ENCODE measurements around the gene HSDL2. TPM values are rescaled to one million over a fixed set of nuclear protein-coding genes. Genes with fewer than 3 reads are reported as not detected.

The HSDL2 gene
- total and polyA plus RNA-seq, 2 of the 4 experiments (the other 2 are of a cell fraction) = 17.7 to 65.8 TPM

DNA sequence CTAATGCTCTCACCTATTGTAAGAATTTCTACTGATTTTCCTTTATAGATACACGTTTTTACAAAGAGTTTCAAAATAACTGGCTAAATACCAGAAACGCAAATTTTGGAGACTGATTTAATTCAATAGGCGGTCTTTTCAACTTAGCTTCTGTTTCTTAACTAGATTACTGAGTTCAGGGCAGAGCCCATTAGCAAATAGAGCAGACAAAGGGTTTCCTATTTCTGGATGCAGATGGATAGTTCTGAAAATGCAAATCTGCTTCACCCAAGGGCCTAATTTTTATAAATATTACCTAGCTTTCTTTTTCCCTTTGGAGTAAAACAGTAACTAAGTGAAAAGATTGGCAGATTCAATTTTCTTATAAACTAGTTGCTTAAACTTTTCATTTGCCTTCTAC is 93.1 kb downstream of the HSDL2 start:
- no peak overlapping the region for H4K91ac ChIP-seq (ENCODE audit: insufficient read depth, low read depth, low read length)
- H2BK120ac ChIP-seq (ENCODE audit: low read depth, low read length) = no peak overlapping the region
- H3K18ac ChIP-seq (ENCODE audit: low read depth, low read length) = no peak overlapping the region
- H4K5ac ChIP-seq (ENCODE audit: low read depth, low read length) = no peak overlapping the region
- no peak overlapping the region for H2AK9ac ChIP-seq (replicated peaks; ENCODE audit: low read depth, low read length, poor library complexity)
- H3K4ac ChIP-seq (ENCODE audit: low read depth, low read length) = no peak overlapping the region
- H2BK15ac ChIP-seq (ENCODE audit: low read depth, low read length) = no peak overlapping the region
- H3K4me3 ChIP-seq (ENCODE audit: insufficient read depth, low read depth, low read length) = no peak overlapping the region
- H2BK5ac ChIP-seq (ENCODE audit: low read depth, low read length, poor library complexity, severe bottlenecking) = no peak overlapping the region
- H3K36me3 ChIP-seq (ENCODE audit: control insufficient read depth, insufficient read depth, low read length) = peaks cover 6% of the 10 kb centered on the region
- ChIA-PET POLR2A (ENCODE audit: unreplicated experiment) (no interaction called here), CTCF (no interaction called here)
- H3K9me3 ChIP-seq (ENCODE audit: control insufficient read depth, insufficient read depth, low read length) = no peaks in the 10 kb centered on the region
- H2AK5ac ChIP-seq (ENCODE audit: low read depth, low read length) = no peak overlapping the region
- no peaks in the 10 kb centered on the region for H3K27me3 ChIP-seq (ENCODE audit: control insufficient read depth, insufficient read depth, low read length)
- H2AFZ ChIP-seq (replicated peaks; ENCODE audit: low read length, poor library complexity) = no peak overlapping the region
- no peak overlapping the region for H3K56ac ChIP-seq (ENCODE audit: extremely low read depth, insufficient read depth, low read length)
- no TSS peak for BruUV-seq (replicated peaks)
- no peaks in the 10 kb centered on the region for H4K20me1 ChIP-seq (ENCODE audit: insufficient read depth, low read length)
- WGBS, 2 experiments (ENCODE audit: extremely low coverage in 2 of 2, insufficient read length in 1 of 2) = no CpG with 5 or more reads among the region's 3 CpGs
- in situ Hi-C loops (cut with MboI; ENCODE audit: low sequenced_read_pairs) = loop anchor here (25.0 kb wide), 1 partner anchor 339 kb away; no protein-coding TSS in a partner anchor
- H3K9me1 ChIP-seq (ENCODE audit: insufficient read depth, low read length) = no peaks in the 10 kb centered on the region
- no peak overlapping the region for H3K23ac ChIP-seq (ENCODE audit: low read depth, low read length)
- no peaks in the 10 kb centered on the region for H3K79me1 ChIP-seq (ENCODE audit: low read depth in 1 of 2, low read length in 2 of 2)
- DNase-seq = no peak
- H3K4me1 ChIP-seq (ENCODE audit: control insufficient read depth, insufficient read depth, low read length) = no peaks in the 10 kb centered on the region
- no peak for ATAC-seq (ENCODE audit: low read depth)
- no peak overlapping the region for H3K14ac ChIP-seq (replicated peaks; ENCODE audit: low read depth, low read length)
- H2BK20ac ChIP-seq (ENCODE audit: low read depth, low read length) = no peak overlapping the region
- intact Hi-C loops (cut with micrococcal nuclease) = loop anchor here (1.0 kb wide), 1 partner anchor 14 kb away; no protein-coding TSS in a partner anchor
- dilution Hi-C loops (cut with HindIII; ENCODE audit: low sequenced_read_pairs, unreplicated experiment) = no loop called here
- no peak overlapping the region for H3K9ac ChIP-seq (ENCODE audit: low read depth, low read length)
- H3K4me2 ChIP-seq (ENCODE audit: low read depth, low read length) = no peak overlapping the region
- H4K8ac ChIP-seq (ENCODE audit: low read depth in 2 of 2, low read length in 2 of 2) = no peak overlapping the region
- H3K27ac ChIP-seq (ENCODE audit: insufficient read depth, low read length) = no peak overlapping the region
- TF ChIP-seq NFE2L2 (IDR thresholded peaks at IDR 0.05; ENCODE audit: low read depth, low read length) = no peak
- TF ChIP-seq MAZ (IDR thresholded peaks at IDR 0.05; ENCODE audit: borderline replicate concordance, low read depth, low read length) = no peak
- TF ChIP-seq SMC3 (IDR thresholded peaks at IDR 0.05; ENCODE audit: low read depth, low read length) = no peak
- TF ChIP-seq RCOR1 (IDR thresholded peaks at IDR 0.05; ENCODE audit: insufficient replicate concordance, low read length) = no peak
- TF ChIP-seq MAFK (IDR thresholded peaks at IDR 0.05; ENCODE audit: low read depth, low read length) = no peak
- no peak for TF ChIP-seq FOS (IDR thresholded peaks at IDR 0.05; ENCODE audit: low read depth, low read length)
- TF ChIP-seq POLR2A (IDR thresholded peaks at IDR 0.05; ENCODE audit: low read depth, low read length) = no peak
- TF ChIP-seq CEBPB (IDR thresholded peaks at IDR 0.05; ENCODE audit: low read depth, low read length) = no peak
- TF ChIP-seq, protein P1, sequence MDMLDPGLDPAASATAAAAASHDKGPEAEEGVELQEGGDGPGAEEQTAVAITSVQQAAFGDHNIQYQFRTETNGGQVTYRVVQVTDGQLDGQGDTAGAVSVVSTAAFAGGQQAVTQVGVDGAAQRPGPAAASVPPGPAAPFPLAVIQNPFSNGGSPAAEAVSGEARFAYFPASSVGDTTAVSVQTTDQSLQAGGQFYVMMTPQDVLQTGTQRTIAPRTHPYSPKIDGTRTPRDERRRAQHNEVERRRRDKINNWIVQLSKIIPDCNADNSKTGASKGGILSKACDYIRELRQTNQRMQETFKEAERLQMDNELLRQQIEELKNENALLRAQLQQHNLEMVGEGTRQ (IDR thresholded peaks at IDR 0.05; ENCODE audit: low read depth, low read length) = no peak
- no peak for TF ChIP-seq RFX5 (IDR thresholded peaks at IDR 0.05; ENCODE audit: low read depth, low read length)
- no peak for TF ChIP-seq RAD21 (IDR thresholded peaks at IDR 0.05; ENCODE audit: low read length)
- TF ChIP-seq BHLHE40 (IDR thresholded peaks at IDR 0.05; ENCODE audit: low read depth, low read length) = no peak
- TF ChIP-seq CHD1 (IDR thresholded peaks at IDR 0.05; ENCODE audit: low read depth, low read length) = no peak
- TF ChIP-seq, protein P2, sequence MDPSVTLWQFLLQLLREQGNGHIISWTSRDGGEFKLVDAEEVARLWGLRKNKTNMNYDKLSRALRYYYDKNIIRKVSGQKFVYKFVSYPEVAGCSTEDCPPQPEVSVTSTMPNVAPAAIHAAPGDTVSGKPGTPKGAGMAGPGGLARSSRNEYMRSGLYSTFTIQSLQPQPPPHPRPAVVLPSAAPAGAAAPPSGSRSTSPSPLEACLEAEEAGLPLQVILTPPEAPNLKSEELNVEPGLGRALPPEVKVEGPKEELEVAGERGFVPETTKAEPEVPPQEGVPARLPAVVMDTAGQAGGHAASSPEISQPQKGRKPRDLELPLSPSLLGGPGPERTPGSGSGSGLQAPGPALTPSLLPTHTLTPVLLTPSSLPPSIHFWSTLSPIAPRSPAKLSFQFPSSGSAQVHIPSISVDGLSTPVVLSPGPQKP (IDR thresholded peaks at IDR 0.05; ENCODE audit: borderline replicate concordance, low read depth, low read length) = no peak
- no peak for TF ChIP-seq MXI1 (IDR thresholded peaks at IDR 0.05; ENCODE audit: borderline replicate concordance, low read depth, low read length)
